GM12865 (cell line): Measurements from ENCODE around the gene PLG.
"Not testable (repeated sequence)": the region's sequence is repeated elsewhere in the genome, so short reads cannot be mapped to it uniquely, and the experiment has no call there.

Source experiments
- DNase-seq: peaks from one replicate; pipeline ENCODE4 v3.0.0; 2010; ENCODE audit warnings: low read depth
- H3K4me3 ChIP-seq: 2 replicates; pipeline ENCODE4 v1.5.1; 2011; ENCODE audit warnings: mild to moderate bottlenecking, low read depth, low read length, control low read depth
- CTCF ChIP-seq: IDR thresholded peaks from 2 replicates; pipeline ENCODE4 v1.5.1; 2011; ENCODE audit warnings: low read length, control low read depth, low read depth, inconsistent platforms; ENCODE audit not compliant: insufficient read depth; ENCODE audit errors: missing control alignments

PLG gene

GRCh38 chr6:160733050-160733646, 31.1 kb downstream of the PLG start:
- peak; percentile 80 for TF ChIP-seq CTCF
- peak; percentile 82 for DNase-seq
- H3K4me3 ChIP-seq: no peak overlapping the region

GRCh38 chr6:160734627-160735026, 32.6 kb downstream of the PLG start:
- TF ChIP-seq CTCF: no peak
- H3K4me3 ChIP-seq: no peak overlapping the region

GRCh38 chr6:160735523-160735922, 33.5 kb downstream of the PLG start:
- TF ChIP-seq CTCF: no peak
- no peak overlapping the region for H3K4me3 ChIP-seq
- peak; percentile 69 for DNase-seq

More at GRCh38 chr6:160734627-160735026, 32.6 kb downstream of the PLG start:
- DNase-seq: no peak

- no peak for DNase-seq
- no peak overlapping the region for H3K4me3 ChIP-seq
- TF ChIP-seq CTCF: no peak
These were observed 35.9 kb downstream of the PLG start for GRCh38 chr6:160737934-160738333.

GRCh38 chr6:160739955-160740354, 37.9 kb downstream of the PLG start:
- DNase-seq: no peak
- H3K4me3 ChIP-seq: no peak overlapping the region
- no peak for TF ChIP-seq CTCF

- peak; percentile 93 for DNase-seq
- not testable (repeated sequence) for H3K4me3 ChIP-seq
These were observed 39.0 kb downstream of the PLG start for GRCh38 chr6:160741012-160741411.

GRCh38 chr6:160742090-160742489, 40.0 kb downstream of the PLG start:
- no peak for TF ChIP-seq CTCF
- H3K4me3 ChIP-seq: no peak overlapping the region
- peak; percentile 63 for DNase-seq
